ENCODE measurements around the gene TFEB. TPM values are rescaled to one million over a fixed set of nuclear protein-coding genes. Genes with fewer than 3 reads are reported as not detected.

Gene TFEB
- total and polyA plus RNA-seq, 10 of the 15 experiments (the other 5 are each of a cell fraction or from before 2014, with no cell fraction given) = 0.84 to 108 (median 60.8) TPM

- no peak for TF ChIP-seq PRDM15 (CRISPR knock-in tag; IDR thresholded peaks at IDR 0.05)
- TF ChIP-seq POLR2AphosphoS2 (IDR thresholded peaks at IDR 0.05; ENCODE audit: low read depth, low read length) = no peak
These were observed 12.7 kb upstream of the TFEB start (continued) for GRCh38 chr6:41748102-41748477.

GRCh38 chr6:41747256-41748101, 12.1 kb upstream of the TFEB start, which contains the start of gene PGC:
TSS of gene PGC (minus strand) at chr6:41747397. CDS start at chr6:41747334, 63 bp downstream.
- WGBS (ENCODE audit: insufficient coverage, insufficient replicate concordance, low lambda C conversion rate, missing lambda C conversion rate) = 52% methylated on average over 15 of the region's 15 CpGs
- ChIA-PET RAD21 (ENCODE audit: unreplicated experiment) (no interaction called here), SMC1A (ENCODE audit: uncharacterized antibody, unreplicated experiment) (interaction anchor here (1.1 kb wide), 1 partner anchor 31 kb away, joined by 3 read pairs; no protein-coding TSS in a partner anchor), CTCF (no interaction called here), POLR2A (interaction anchor here (0.6 kb wide), 1 partner anchor 415 kb away, joined by 3 read pairs; no protein-coding TSS in a partner anchor)
- BruUV-seq (replicated peaks) = no TSS peak
- FAIRE-seq (no peak), ATAC-seq (no peak), DNase-seq (ENCODE audit: low read depth, low spot score) (no peak)
- no peaks in the 10 kb centered on the region for H4K20me1 ChIP-seq (ENCODE audit: control insufficient read depth, insufficient read depth)
- H3K36me3 ChIP-seq (ENCODE audit: control insufficient read depth in 2 of 2, insufficient read depth in 2 of 2, low read length in 1 of 2) = no peaks in the 10 kb centered on the region
- H3K4me1 ChIP-seq (ENCODE audit: control insufficient read depth, insufficient read depth, low read length) = no peaks in the 10 kb centered on the region
- H3K27me3 ChIP-seq (replicated peaks in 1 of 2; ENCODE audit: control insufficient read depth in 2 of 2, insufficient read depth in 2 of 2, low read length in 1 of 2) = no peaks in the 10 kb centered on the region; a peak in 1 of 4 replicates
- in situ Hi-C loops (cut with MboI) = no loop called here
- H3K9me3 ChIP-seq (replicated peaks; ENCODE audit: control insufficient read depth, insufficient read depth, low read length) = no peaks in the 10 kb centered on the region
- H3K9ac ChIP-seq (ENCODE audit: control insufficient read depth, insufficient read depth, low read length) = no peak within 1 kb of the TSS
- H3K4me3 ChIP-seq = no peak within 1 kb of the TSS
- H3K79me2 ChIP-seq (ENCODE audit: control insufficient read depth, insufficient read depth, low read length) = no peaks in the 10 kb centered on the region
- H3K4me2 ChIP-seq (ENCODE audit: control insufficient read depth, insufficient read depth) = no peak within 1 kb of the TSS
- H2AFZ ChIP-seq (ENCODE audit: control insufficient read depth, low read depth, low read length) = no peak within 1 kb of the TSS
- H3K27ac ChIP-seq (ENCODE audit: control insufficient read depth, insufficient read depth) = no peak within 1 kb of the TSS
- intact Hi-C loops (cut with micrococcal nuclease; ENCODE audit: unreplicated experiment) = no loop called here
- TF ChIP-seq ZNF217 (IDR thresholded peaks at IDR 0.05) = no peak
- TF ChIP-seq ZBTB4 (CRISPR knock-in tag; IDR thresholded peaks at IDR 0.05) = no peak
- TF ChIP-seq YBX1 (IDR thresholded peaks at IDR 0.05) = no peak
- TF ChIP-seq HDAC6 (IDR thresholded peaks at IDR 0.05; ENCODE audit: unreplicated experiment) = no peak
- no peak for TF ChIP-seq NFIC (IDR thresholded peaks at IDR 0.05; ENCODE audit: low read depth, low read length)
- no peak for TF ChIP-seq CREM (IDR thresholded peaks at IDR 0.05; ENCODE audit: low read depth)
- TF ChIP-seq CEBPB (IDR thresholded peaks at IDR 0.05; ENCODE audit: borderline replicate concordance in 1 of 2, low read depth in 2 of 2, low read length in 2 of 2) = no peak
- no peak for TF ChIP-seq EZH2 (IDR thresholded peaks at IDR 0.05; ENCODE audit: borderline replicate concordance, control insufficient read depth, low read depth, low read length)
- no peak for TF ChIP-seq RELB (IDR thresholded peaks at IDR 0.05; ENCODE audit: low read depth)

Data from GM12878 (cell line).